Measurements from ENCODE around the gene CLCN6.

DNA sequence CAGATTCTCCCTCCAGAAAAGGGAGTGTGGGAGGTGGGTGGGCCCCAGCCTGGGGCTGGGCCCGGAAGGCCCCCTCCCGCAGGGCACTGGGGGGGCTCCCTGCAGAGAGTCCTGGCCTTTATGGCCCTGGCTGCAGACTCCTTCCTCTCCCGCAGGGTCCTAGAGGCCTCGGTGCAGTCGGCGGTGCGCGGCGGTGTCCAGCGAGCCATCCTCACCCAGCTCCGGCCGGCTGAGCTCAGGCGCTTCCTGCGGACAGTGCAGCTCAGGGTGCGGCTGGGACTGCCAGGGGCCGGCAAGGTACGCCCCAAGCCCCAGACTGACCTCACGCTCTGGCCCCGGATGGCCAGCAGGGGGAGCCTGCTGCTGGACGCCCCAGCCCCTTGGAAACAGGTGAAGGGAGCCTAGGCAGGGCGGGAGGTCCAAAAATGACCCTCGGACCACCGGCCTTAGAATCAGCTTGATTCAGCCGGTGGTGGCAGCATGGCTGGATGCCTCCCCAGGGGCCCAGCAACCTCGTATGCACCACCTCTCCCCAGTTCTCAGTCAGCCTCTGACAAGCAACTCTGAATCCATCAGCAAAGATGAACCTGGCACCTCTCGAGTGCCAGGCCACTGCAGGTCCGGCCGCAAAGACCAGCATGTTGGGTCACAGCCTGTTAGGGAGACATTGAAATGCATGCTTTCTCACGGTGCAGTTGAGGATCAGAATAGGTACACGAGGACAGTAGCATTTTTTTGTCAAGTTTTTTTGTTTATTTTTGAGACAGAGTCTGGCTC is 20.8 kb upstream of the CLCN6 start:
- TF ChIP-seq, protein P1, sequence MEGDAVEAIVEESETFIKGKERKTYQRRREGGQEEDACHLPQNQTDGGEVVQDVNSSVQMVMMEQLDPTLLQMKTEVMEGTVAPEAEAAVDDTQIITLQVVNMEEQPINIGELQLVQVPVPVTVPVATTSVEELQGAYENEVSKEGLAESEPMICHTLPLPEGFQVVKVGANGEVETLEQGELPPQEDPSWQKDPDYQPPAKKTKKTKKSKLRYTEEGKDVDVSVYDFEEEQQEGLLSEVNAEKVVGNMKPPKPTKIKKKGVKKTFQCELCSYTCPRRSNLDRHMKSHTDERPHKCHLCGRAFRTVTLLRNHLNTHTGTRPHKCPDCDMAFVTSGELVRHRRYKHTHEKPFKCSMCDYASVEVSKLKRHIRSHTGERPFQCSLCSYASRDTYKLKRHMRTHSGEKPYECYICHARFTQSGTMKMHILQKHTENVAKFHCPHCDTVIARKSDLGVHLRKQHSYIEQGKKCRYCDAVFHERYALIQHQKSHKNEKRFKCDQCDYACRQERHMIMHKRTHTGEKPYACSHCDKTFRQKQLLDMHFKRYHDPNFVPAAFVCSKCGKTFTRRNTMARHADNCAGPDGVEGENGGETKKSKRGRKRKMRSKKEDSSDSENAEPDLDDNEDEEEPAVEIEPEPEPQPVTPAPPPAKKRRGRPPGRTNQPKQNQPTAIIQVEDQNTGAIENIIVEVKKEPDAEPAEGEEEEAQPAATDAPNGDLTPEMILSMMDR (IDR thresholded peaks at IDR 0.05), result peak; percentile 85
- no peak for TF ChIP-seq EZH2 (IDR thresholded peaks at IDR 0.05; ENCODE audit: borderline replicate concordance, insufficient read depth, low read depth, low read length, poor library complexity, severe bottlenecking)

Measured in B cell (primary cell).